NCI-H1105 treated with DMSO at 0.1 percent for 48 hours (cell line): ENCODE measurements around the gene SLC25A13.
A peak's percentile ranks its signal among the peaks of the same experiment; 100 is the strongest.

ENCODE experiments used
- DNase-seq: peaks from one replicate; lab custom pipeline; 2025; lab: John Stamatoyannopoulos, UW

The SLC25A13 gene

DNA sequence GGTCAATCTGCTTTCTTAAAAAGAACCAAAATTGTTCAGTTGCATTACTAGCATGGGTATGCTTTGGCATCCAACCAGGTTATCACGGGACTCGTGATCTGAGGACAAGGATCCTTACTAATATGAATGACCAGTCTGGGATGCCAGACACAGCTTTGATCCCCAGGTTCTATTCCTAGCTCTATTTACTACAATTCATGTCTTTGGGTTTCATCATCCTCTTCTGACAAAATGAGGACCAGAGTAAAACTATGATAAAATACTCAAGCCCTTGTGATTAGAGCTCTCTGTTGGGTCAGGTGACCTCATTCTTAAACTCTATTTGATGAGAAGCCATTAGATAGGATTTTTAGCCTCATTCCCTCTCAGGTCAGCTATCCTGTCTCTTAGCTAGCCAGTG lies 119.8 kb downstream of the SLC25A13 start:
- no peak for DNase-seq

DNA sequence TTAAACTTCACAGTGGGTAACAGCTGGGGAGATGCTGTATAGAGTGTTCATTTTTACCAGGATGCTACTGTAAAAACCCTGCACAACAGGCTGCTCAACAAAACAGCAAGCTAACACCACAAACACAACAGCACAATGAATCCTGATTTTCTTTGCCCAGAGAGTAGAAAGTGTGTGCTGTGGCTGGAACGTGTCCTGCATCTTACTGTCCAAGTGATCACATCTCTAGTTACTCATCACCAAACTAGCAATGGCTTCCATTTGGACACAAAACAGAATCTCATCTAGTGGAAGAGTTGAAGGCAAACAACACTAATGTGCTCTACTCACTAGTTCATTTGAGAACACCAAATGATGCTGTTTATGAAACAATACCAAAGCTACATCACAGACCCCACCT lies 121.2 kb downstream of the SLC25A13 start:
- no peak for DNase-seq

DNA sequence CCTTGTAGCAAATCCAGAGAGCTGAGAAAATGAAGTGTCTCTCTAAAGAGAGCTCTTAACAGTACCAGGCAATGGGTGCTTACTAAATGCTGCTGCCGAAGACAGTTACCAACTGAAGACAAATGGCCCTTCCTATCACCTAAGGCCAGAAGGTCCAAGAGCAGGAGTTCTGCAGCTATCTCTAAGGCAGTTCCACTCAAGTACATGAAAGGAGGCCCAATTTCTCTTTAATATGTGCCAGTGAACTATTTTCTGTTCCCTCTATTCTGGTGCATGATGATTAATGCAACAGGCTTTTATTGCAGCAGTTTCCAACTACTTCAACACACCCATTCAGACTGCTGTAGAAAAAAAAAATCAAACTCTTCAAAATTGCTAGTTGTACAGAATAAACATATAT lies 122.5 kb downstream of the SLC25A13 start:
- no peak for DNase-seq

DNA sequence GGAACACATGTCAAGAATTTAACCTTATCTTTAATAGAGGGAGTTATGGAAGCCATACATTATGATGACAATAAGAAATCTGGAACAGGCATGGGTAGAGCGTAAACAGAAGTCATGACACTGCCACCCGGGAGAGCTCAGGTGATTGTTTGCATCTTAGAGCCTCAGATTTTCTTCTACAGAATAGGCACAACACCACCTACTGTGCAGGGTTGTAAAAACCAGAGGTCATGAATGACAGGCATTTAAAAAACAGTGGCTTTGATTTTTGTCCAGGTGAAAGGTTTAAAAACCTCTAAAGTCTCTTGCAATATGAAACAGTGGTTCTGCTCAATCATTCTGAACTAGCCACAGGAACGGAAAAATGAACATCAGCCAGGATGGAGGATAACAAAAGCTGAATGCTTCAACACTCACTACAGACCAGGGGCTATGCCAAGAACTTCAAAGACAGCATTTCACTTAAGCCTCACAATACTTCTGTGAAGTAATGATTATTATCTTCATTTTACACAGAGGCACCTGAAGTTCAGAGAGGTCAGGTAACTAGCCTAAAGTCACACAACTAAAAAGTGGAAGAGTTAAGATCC lies 123.8 kb downstream of the SLC25A13 start:
- no peak for DNase-seq

DNA sequence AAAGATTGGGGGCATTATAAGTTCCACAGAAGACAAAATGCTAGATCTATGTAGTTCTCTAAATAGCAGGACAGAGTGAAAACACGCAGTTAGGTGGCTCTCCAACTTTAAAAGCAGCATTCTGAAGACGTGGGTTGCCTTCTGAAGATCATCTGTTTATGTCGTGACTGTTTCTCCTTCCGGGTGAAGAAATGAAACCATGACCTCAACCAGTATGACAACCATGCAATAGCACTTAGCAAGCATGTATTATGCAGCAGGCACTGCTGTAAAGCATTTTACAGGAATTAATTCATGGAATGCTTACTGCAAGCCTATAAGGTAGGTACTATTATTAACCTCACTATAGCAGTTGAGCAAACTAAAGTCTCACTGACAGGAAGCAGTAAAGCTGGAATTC lies 125.2 kb downstream of the SLC25A13 start:
- DNase-seq = no peak

DNA sequence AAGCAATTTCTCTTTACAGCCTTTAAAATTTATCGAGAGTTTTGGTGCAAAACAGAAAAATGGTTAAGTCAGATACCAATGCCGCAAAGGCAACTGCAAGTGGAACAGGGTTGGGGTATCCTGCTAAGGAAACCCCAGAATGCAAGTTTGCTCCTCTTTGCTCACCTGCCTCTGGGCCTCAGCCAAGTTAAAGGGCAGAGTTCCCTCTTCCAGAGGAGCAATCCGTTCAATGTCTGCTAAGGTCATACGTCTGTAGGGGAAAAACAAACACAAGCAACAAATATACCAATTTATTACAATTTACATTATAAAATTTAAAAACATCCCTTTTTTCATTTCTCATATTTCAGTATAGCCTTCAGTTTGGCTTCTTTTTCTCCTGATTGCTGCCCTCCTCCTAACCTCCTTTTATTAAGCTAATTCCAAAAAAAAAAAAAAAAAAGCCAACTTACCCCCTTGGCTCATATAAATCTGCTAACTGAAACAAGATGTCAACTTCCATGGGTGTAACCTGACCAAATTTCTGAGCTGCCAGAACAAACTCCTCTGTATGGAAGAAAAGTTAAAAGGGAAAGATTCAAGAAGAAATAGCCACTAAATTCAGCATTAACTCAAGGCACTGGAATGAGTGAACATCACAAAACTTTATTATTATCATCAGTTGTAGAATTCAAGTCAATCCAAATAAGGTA lies 132.6 kb downstream of the SLC25A13 start:
- DNase-seq = peak; percentile 29

DNA sequence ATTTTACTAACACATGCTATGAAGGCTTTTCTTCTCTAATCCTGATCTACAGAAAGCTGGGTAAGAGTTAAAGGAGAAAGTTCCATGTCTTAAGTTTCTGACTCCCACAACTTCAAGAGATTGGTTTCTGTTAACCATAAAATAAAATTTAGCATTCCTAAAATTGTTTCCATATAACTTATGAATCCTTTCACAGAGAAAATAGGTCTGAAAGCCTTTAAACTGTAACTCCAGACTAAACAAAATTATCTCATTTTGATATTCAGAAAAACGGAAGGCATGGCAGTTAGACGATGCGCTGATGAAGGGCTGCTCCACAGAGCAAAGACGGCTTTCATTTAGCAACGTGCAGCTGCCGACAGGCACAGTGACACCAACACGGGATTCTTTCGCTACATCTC lies 133.3 kb downstream of the SLC25A13 start:
- no peak for DNase-seq

DNA sequence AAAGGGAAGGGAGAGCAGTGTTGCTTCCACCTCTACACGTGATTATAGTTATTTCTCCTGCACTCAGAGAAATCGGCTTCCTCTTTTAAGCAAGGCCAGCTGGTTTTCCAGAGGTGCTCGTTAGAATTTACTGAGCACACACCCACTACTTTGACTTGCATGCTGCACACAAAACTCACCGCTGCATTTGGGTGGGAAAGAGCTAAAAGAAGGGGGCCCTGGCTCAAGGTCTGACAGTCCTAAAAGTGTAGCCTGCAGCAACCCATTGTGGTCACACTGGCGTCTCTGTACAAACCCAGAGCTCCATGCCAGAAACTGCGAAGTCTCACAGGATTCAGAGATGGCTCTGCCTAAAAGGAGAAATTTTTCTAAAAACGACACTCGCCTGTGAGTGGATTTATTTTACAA lies 133.7 kb downstream of the SLC25A13 start:
- no peak for DNase-seq

DNA sequence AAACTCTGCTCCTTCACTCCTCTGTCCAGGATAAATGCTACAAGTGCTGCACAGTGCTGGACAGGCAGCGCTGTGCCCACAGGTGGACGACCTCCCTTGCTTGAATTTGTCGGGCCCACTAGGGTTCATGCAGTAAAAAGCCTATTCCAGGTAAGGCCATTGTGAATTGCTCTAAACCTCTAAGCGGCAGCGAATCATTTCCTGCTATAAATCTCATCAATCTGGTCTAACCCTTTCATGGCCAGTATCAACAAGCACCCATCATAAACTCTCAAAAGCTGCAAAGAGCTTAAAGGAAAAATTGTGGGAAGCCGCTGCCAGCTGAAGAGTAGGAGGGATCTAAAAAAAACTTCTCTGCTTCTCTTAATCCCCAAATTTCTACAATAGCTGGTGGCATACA lies 134.2 kb downstream of the SLC25A13 start:
- peak; percentile 73 for DNase-seq

DNA sequence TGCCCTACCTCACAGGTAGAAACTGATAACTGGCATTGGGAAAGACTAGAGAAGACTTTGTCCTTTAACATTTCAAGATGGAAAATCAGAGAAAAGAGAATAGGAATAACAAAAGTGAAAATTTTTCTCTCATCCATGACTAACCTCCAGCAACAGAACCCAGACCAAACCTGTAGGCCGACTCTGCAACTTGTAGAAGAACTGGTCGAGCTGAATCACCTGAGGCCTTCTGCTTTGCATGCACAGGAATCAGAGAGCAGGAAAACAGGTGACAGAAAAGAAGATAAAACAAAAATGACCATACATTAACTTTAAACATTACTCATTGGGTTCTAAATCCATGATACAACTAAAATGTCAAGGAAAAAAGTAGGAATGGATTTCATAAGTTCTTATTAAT lies 137.1 kb downstream of the SLC25A13 start:
- DNase-seq = no peak

DNA sequence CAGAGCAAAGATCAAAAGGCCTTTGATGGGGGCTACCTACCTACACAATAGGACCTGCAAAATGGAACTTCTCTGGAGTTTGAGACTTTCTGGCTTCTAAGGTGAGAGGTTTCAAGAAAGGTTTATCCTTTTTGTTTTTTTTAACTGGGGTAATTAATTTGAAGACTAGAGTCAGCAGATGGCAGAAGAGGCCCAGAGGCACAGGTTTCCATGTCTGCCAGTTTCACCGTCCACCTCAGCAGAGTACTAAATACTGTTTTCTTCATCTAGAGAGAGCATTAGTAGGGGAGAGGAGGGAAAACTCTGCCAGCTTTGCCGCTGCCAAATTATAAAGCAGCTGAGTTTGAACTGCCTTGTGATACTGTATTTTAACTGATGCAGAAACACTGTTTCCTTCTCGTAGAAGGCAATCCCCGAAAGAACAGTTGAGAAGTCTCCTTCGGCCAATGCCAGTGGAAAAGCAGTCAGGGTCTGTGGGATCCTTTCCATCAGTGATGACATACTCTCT lies 138.7 kb downstream of the SLC25A13 start:
- DNase-seq = peak; percentile 35

DNA sequence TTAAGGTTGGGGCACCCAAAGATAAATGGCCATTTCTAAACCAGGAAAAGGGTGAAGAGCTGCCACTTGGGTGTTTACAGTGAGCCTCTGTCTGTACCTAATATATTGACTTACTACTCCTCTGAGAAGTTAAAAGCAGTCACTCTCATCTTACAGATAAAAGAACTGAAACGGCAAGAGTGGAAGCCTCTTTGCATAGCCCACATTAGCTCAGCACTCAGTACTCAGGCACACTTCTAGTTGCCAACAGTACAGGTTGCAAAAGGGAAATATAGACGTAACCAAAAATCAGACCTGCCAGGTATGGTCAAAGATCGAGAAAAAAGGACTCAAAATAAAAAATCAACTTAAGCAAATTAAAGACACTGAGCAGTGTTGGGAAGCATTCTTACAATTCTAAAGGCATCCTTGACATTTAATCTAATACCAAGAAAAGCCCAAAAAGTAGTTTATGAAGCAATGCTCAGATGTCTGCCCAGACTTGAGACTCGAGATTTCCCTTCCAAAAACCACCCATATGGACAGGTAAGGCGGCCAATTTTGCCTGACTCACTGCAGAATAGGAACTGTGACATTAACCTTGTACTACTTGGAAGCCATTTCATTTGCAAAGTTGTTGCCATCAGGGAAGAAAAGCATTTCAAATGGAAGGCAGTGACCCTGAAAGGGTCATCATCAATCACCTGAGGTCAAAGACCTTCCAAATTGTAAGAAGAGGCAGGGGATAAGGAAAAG lies 139.3 kb downstream of the SLC25A13 start:
- no peak for DNase-seq

DNA sequence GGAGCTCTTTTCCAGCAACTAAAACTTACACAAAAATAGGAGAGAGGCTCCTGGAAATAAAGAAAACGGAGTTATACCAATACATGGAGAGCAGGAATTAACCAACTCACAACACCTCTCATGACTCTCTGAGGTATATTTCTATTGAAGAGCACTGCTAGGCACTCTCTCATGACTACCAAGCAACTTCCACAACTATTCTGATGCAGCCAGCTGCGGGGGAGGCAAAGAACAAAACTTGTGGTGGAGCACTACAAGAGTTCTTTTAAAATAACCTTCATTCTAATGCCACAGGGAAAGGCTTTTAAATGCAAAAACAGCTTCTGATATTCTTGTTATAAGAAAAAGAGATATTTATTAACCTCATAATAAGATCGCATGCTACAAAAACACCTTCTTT lies 140.7 kb downstream of the SLC25A13 start:
- no peak for DNase-seq

DNA sequence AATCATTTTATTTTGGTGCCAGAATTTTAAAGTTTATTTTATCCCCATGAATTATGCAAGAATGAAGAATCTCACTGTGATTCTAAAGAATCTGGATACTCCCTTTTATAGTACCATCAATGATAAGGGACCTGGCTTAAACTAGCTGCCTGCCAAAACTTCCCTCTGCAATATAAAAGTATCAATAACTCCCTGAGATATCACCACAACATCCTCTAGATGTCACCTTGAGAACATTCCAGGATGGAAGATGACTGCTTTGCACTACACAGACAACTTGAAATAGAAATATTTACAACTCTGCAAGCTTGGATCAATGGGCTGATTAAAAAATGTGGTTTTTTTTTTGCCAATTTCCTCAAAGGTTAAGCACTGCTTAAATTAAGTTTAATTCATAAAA lies 142.1 kb downstream of the SLC25A13 start:
- DNase-seq = no peak

DNA sequence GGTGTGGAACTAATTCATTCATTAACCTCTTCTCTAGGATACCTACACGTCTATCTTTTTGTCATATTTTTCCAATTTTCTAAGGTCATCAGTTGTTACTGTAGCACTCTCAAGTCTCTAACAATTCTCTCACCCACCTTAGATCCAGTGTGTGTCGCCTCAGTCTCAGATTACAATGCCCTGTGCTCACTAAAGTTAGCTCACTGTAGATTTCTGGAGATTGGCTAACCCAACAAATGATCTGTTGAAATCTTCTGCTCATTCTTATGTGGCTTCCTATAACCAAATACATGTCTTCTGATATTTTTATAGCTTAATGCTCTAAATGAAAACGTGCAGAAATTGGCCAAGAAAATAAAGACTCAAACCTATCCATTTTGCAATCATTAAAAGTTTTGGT lies 142.6 kb downstream of the SLC25A13 start:
- no peak for DNase-seq

DNA sequence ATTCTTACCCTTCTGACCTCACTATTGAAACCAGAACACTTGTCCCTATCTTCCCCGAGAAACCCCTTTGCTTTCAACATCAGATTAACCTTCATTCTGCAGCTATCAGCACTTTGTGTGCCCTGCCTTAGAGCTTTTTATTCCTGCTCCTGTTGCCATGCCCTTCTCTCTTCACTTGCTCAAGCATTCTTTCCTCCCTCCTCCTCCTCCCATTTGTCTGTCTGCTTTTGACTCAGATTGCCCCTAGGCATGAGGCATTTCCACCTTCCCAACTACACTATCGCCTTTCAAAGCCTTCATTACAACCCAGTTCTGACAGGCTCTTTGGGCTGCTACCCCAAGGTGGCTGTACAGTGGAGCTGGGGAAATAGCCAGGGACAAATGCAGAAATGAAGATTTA lies 143.3 kb downstream of the SLC25A13 start:
- DNase-seq = no peak

DNA sequence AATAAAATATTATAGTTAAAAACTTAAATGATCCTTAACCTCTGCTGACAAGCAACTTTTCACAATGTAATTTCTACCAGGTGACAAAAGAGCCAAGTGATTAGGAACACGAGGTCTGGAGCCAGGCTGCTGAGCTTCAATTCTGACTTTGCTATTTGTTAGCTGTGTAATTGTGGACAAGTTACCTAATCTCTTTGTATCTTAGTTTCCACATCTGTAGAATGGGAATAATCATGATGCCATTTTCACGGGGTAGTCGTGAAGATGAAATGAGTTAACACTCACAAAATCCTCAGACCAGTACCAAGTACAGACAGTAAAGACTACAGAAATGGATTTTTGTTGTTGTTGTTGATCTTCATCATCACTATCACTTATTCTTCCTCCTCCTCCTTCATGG lies 144.5 kb downstream of the SLC25A13 start:
- no peak for DNase-seq

DNA sequence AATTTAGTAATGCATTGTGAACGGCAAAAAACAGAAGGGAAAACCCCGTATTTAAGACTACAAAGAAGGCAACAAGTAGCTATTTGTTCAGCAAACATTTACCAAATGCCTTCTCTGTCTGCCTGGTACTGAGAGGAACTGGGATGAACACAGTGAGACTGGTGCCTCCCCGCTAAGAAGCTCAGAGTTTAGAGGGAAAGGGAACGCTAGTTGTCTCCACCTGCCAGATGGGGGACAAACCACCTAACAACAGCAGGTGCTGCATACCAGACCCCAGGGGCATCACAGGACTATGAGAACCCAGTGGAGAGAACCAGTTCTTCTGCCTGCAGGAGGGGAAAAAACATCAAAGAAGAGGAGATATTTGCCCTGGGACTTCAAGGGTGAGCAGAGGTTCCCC lies 147.1 kb downstream of the SLC25A13 start:
- no peak for DNase-seq

DNA sequence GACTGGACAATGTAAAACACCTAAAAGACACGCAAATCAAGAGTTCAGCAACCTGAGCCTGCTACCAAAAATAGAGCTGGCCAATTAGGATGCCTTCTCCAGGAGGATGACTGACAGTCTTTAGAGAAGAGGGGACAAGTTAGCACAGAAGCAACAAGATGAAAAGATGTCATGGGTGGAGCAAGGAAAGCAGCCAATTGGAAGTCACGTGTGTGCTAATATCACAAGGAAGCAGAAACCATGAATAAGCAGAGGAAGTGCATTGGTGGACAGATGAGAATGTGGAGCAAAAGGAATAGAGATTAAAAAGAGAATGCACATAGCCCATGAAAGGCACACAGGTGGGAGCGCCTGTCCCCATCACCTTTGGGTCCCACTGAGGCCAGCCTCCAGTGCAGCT lies 148.1 kb downstream of the SLC25A13 start:
- no peak for DNase-seq

DNA sequence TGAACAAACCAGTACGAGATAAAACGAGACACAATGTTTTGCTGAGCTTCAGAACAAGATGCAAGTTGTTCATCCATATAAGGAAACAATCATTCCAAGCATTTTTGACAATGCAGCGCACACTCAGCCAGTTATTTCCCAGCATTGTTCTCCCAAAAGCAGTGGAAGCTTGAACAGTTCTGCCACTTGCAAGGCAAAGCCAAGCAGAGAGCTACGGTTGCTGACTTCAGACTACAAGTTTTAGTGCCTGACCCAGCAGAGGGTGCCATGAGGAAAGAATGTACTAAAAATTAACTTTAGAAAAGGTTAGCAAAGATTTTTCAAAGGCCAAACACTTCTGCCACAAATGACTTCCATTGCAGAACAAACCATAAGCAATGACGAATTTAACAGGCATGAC lies 152.5 kb downstream of the SLC25A13 start:
- DNase-seq = no peak

DNA sequence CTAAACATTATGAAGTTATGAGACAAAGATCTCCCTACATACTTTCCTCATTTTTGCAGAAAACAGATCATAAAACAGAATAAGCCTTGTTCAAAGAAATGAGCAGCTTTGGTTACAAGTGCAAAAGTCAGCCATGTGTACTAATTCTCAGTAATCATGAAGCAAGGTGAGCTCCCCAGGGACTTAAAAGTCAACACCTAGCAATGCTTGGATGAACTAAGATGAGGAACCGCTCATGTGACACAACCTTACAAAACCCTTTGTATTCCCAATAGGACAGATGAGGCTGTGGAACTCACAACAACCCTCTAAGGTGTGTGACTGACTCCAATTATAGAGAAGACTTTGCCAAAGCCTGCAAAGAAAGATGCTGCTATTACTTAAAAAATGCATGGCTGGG lies 154.5 kb downstream of the SLC25A13 start:
- DNase-seq = no peak

DNA sequence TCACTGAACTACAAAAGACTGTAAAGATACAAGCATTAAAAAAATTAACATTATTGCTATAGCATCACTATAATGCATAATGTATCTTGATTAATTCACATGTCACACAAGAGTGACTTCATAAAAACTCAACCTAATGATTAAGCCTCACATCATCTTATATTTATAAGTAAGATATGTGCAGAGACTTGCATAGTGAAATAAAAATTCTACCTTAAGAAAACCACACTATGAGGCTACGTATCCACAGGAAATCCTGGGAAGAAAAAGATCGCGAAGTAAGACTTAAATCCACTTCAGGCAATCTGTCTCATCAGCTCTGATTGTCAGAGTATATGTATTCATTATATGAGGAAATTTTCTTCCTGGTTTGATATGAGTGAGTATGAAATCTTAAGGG lies 160.0 kb downstream of the SLC25A13 start:
- DNase-seq = no peak

DNA sequence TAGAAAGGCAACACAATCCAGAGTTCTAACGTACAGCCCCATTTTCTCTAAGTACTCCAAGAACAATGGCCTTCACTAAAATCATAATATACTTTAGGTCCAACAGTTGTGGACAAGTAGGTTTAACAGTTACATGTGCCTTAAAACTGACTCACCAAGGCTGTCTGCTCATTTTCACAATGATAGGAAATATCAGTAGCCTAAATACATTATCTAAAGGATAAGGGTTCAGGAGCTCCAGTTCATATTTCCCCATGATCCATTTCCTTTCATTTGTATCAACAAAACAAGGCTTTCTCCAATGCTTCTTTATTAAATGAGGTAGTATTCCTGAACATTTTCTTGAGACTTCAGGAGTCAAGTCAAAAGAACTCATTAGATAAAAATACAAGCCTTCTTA lies 164.0 kb downstream of the SLC25A13 start:
- DNase-seq = no peak
